GM12864 (cell line): ENCODE results near the gene LENEP.

Experiments
- DNase-seq: peaks from one replicate; pipeline ENCODE4 v3.0.0-alpha.2; 2011; ENCODE audit warnings: low read depth
- H3K4me3 ChIP-seq: 2 replicates; pipeline ENCODE4 v1.5.1; 2011; ENCODE audit warnings: mild to moderate bottlenecking, low read depth, low read length, control low read depth
- CTCF ChIP-seq: IDR thresholded peaks from 2 replicates; pipeline ENCODE4 v1.5.1; 2011; ENCODE audit warnings: low read depth, mild to moderate bottlenecking, moderate library complexity, low read length, control low read depth, inconsistent platforms; ENCODE audit errors: missing control alignments

The LENEP gene

GRCh38 chr1:155006601-155007101 is 13.3 kb downstream of the LENEP start:
- H3K4me3 ChIP-seq = no peak overlapping the region
- no peak for TF ChIP-seq CTCF
- no peak for DNase-seq

- H3K4me3 ChIP-seq = no peak overlapping the region
- DNase-seq = no peak
- no peak for TF ChIP-seq CTCF
These were observed 14.0 kb downstream of the LENEP start for GRCh38 chr1:155007251-155007828.

GRCh38 chr1:155008015-155008941 is 14.9 kb downstream of the LENEP start:
- H3K4me3 ChIP-seq = no peak overlapping the region
- DNase-seq = no peak
- TF ChIP-seq CTCF = no peak

- H3K4me3 ChIP-seq = no peak overlapping the region
- no peak for TF ChIP-seq CTCF
- no peak for DNase-seq
These were observed 15.9 kb downstream of the LENEP start for GRCh38 chr1:155009221-155009711.

- no peak for DNase-seq
- TF ChIP-seq CTCF = no peak
- no peak overlapping the region for H3K4me3 ChIP-seq
These were observed 16.4 kb downstream of the LENEP start for GRCh38 chr1:155009742-155010141.

- DNase-seq = no peak
- H3K4me3 ChIP-seq = no peak overlapping the region
- TF ChIP-seq CTCF = no peak
These were observed 17.0 kb downstream of the LENEP start for GRCh38 chr1:155010211-155010918.
